H9 (cell line): ENCODE results near the gene TEX10. TPM values are rescaled to one million over a fixed set of nuclear protein-coding genes. Genes with fewer than 3 reads are reported as not detected.

Source experiments
- DNase-seq: peaks from one replicate; pipeline ENCODE4 v3.0.0-alpha.2; 2017
- H2AFZ ChIP-seq: one replicate; pipeline ENCODE4 v1.6.1; 2013; ENCODE audit warnings: mild to moderate bottlenecking, low read length, control low read depth, moderate library complexity
- H2AK5ac ChIP-seq: 2 replicates; pipeline ENCODE4 v1.6.1; 2013; ENCODE audit warnings: low read length, control low read depth, mixed read lengths; ENCODE audit not compliant: insufficient read length
- H2BK120ac ChIP-seq: one replicate; pipeline ENCODE4 v1.6.1; 2013; ENCODE audit warnings: low read depth, mild to moderate bottlenecking, low read length, control low read depth, inconsistent platforms; ENCODE audit not compliant: poor library complexity, severe bottlenecking
- H2BK12ac ChIP-seq: 2 replicates; pipeline ENCODE4 v1.6.1; 2013; ENCODE audit warnings: low read length, control low read depth, mixed read lengths, low read depth; ENCODE audit not compliant: insufficient read length
- H2BK15ac ChIP-seq: 2 replicates; pipeline ENCODE4 v1.6.1; 2013; ENCODE audit warnings: low read depth, low read length, control low read depth
- H2BK20ac ChIP-seq: one replicate; pipeline ENCODE4 v1.6.1; 2013; ENCODE audit warnings: low read depth, mild to moderate bottlenecking, low read length, control low read depth, inconsistent platforms; ENCODE audit not compliant: poor library complexity, severe bottlenecking
- H2BK5ac ChIP-seq: 2 replicates; pipeline ENCODE4 v1.6.1; 2013; ENCODE audit warnings: low read length, control low read depth, mixed read lengths; ENCODE audit not compliant: insufficient read length
- H3K14ac ChIP-seq: 2 replicates; pipeline ENCODE4 v1.6.1; 2013; ENCODE audit warnings: low read length, control low read depth; ENCODE audit not compliant: insufficient read depth
- H3K18ac ChIP-seq: 2 replicates; pipeline ENCODE4 v1.6.1; 2013; ENCODE audit warnings: low read depth, mild to moderate bottlenecking, mixed read lengths, low read length, control low read depth; ENCODE audit not compliant: insufficient read length
- H3K23ac ChIP-seq: 2 replicates; pipeline ENCODE4 v1.6.1; 2013; ENCODE audit warnings: low read length, control low read depth, mixed read lengths, low read depth; ENCODE audit not compliant: insufficient read length
- H3K23me2 ChIP-seq: 2 replicates; pipeline ENCODE4 v1.6.1; 2013; ENCODE audit warnings: low read depth, mild to moderate bottlenecking, mixed read lengths, low read length, control low read depth; ENCODE audit not compliant: insufficient read length, poor library complexity, severe bottlenecking
- H3K27ac ChIP-seq: 2 replicates; pipeline ENCODE4 v1.5.1; 2013; ENCODE audit warnings: low read length, control low read depth, mixed read lengths, low read depth; ENCODE audit not compliant: insufficient read length
- H3K27me3 ChIP-seq: 2 replicates; pipeline ENCODE4 v1.6.1; 2013; ENCODE audit warnings: low read length, control low read depth, inconsistent platforms; ENCODE audit not compliant: insufficient read depth
- H3K4ac ChIP-seq: 2 replicates; pipeline ENCODE4 v1.6.1; 2013; ENCODE audit warnings: low read depth, mild to moderate bottlenecking, control low read depth, inconsistent platforms, low read length, moderate library complexity
- H3K4me1 ChIP-seq: 2 replicates; pipeline ENCODE4 v1.6.1; 2013; ENCODE audit warnings: low read length, control low read depth, inconsistent platforms; ENCODE audit not compliant: insufficient read depth
- H3K4me2 ChIP-seq: 2 replicates; pipeline ENCODE4 v1.6.1; 2013; ENCODE audit warnings: low read length, control low read depth, mixed read lengths; ENCODE audit not compliant: insufficient read length, insufficient read depth
- H3K56ac ChIP-seq: 2 replicates; pipeline ENCODE4 v1.6.1; 2013; ENCODE audit warnings: low read depth, mild to moderate bottlenecking, mixed read lengths, low read length, control low read depth; ENCODE audit not compliant: insufficient read length
- H3K79me1 ChIP-seq: 2 replicates; pipeline ENCODE4 v1.6.1; 2013; ENCODE audit warnings: low read depth, mild to moderate bottlenecking, moderate library complexity, low read length, control low read depth, inconsistent platforms; ENCODE audit not compliant: insufficient read depth, poor library complexity, severe bottlenecking
- H3K79me2 ChIP-seq: 2 replicates; pipeline ENCODE4 v1.6.1; 2013; ENCODE audit warnings: low read length, control low read depth, inconsistent platforms; ENCODE audit not compliant: insufficient read depth
- H3K9ac ChIP-seq: 2 replicates; pipeline ENCODE4 v1.6.1; 2013; ENCODE audit warnings: low read length, control low read depth, mixed read lengths; ENCODE audit not compliant: insufficient read length; ENCODE audit errors: extremely low read depth
- H3K9me3 ChIP-seq: one replicate; pipeline ENCODE4 v1.6.1; 2013; ENCODE audit warnings: low read depth, low read length, inconsistent platforms; ENCODE audit not compliant: control insufficient read depth
- H3T11ph ChIP-seq: one replicate; pipeline ENCODE4 v1.6.1; 2013; ENCODE audit warnings: mild to moderate bottlenecking, low read length, control low read depth, inconsistent platforms
- H4K20me1 ChIP-seq: one replicate; pipeline ENCODE4 v1.6.1; 2013; ENCODE audit not compliant: control insufficient read depth, insufficient read length, insufficient read depth
- H4K5ac ChIP-seq: 2 replicates; pipeline ENCODE4 v1.6.1; 2013; ENCODE audit warnings: low read depth, mild to moderate bottlenecking, mixed read lengths, low read length, control low read depth; ENCODE audit not compliant: insufficient read length
- H4K8ac ChIP-seq: replicated peaks from 2 replicates; pipeline ENCODE4 v1.6.1; 2013; ENCODE audit warnings: low read length, control low read depth, mixed read lengths, low read depth; ENCODE audit not compliant: insufficient read length
- H4K91ac ChIP-seq: 2 replicates; pipeline ENCODE4 v1.6.1; 2013; ENCODE audit warnings: low read depth, mild to moderate bottlenecking, moderate library complexity, mixed read lengths, low read length, control low read depth; ENCODE audit not compliant: insufficient read length
- H3K27ac Mint-ChIP-seq, 3 experiments: 2 replicates in 2 of 3; 3 replicates in 1 of 3; pipeline ENCODE4 v1.8.0; 2020 to 2021; ENCODE audit warnings: mixed read lengths in 3 of 3, mild to moderate bottlenecking in 1 of 3, moderate library complexity in 1 of 3
- H3K27me3 Mint-ChIP-seq: 2 replicates; pipeline ENCODE4 v1.8.0; 2021; ENCODE audit warnings: low read depth, mild to moderate bottlenecking, moderate library complexity, mixed read lengths
- H3K36me3 Mint-ChIP-seq, 3 experiments: 2 replicates in 2 of 3; 3 replicates in 1 of 3; pipeline ENCODE4 v1.8.0; 2020 to 2021; ENCODE audit warnings: low read depth in 3 of 3, mixed read lengths in 3 of 3; ENCODE audit not compliant: insufficient read depth in 1 of 3
- H3K4me1 Mint-ChIP-seq, 2 experiments: 2 replicates each; pipeline ENCODE4 v1.8.0; 2020; ENCODE audit warnings: mixed read lengths in 2 of 2
- H3K4me3 Mint-ChIP-seq, 2 experiments: 2 replicates in 1 of 2; 3 replicates in 1 of 2; pipeline ENCODE4 v1.8.0; 2020 to 2021; ENCODE audit warnings: mild to moderate bottlenecking in 2 of 2, mixed read lengths in 2 of 2, moderate library complexity in 1 of 2
- H3K9me3 Mint-ChIP-seq, 2 experiments: 2 replicates in 1 of 2; 3 replicates in 1 of 2; pipeline ENCODE4 v1.8.0; 2020; ENCODE audit warnings: mild to moderate bottlenecking in 2 of 2, mixed read lengths in 2 of 2, moderate library complexity in 1 of 2
- WGBS: extraction: QIAGEN DNeasy Blood & Tissue Kit; methylation state at CpG from one replicate; pipeline ENCODE4 v1.1.7; 2013; ENCODE audit warnings: missing lambda C conversion rate, low lambda C conversion rate, mixed read lengths; ENCODE audit not compliant: insufficient read length; ENCODE audit errors: extremely low coverage; 5-methylcytosine and 5-hydroxymethylcytosine counted together
- total RNA-seq: library from RNA; stranded (reverse); gene quantifications from 2 replicates; pipeline ENCODE4 v1.2.1, GENCODE V29; 2021
- TF ChIP-seq, protein P1 (sequence below): fragments of 200-600 bp; sonication (generic); conservative IDR thresholded peaks from 3 replicates; pipeline ENCODE4 v1.8.0; 2021; ENCODE audit warnings: antibody characterized with exemption, mild to moderate bottlenecking

TEX10 gene
- total RNA-seq, 1 experiment from 2014 or later = 70.8 TPM

DNA sequence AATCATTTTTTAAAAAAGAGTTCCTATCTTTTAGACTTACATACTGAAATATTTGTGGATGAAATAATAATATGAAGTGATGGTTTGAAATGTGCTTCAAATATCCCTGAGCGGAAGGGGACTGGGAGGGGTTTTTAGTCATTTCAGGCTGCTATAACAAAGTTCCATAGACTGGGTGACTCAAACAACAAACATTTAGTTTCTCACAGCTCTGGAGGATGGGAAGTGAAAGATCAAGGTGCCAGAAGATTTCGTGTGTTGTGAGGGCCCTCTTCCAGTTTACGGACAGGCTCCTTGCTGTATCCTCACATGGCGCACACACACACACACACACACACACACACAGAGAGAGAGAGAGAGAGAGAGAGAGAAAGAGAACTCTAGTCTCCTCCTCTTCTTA is 27.1 kb upstream of the TEX10 start:
- Histone ChIP-seq H3K23me2 (no peaks in the 10 kb centered on the region), H4K91ac (no peak overlapping the region), H3K14ac (no peak overlapping the region), H2BK20ac (no peak overlapping the region), H3K23ac (no peak overlapping the region), H3K9me3 (peaks cover 5% of the 10 kb centered on the region), H3K27ac (no peak overlapping the region), H2BK5ac (no peak overlapping the region), H3T11ph (no peak overlapping the region), H3K4ac (no peak overlapping the region), H2BK12ac (no peak overlapping the region), H2AK5ac (no peak overlapping the region), H4K5ac (no peak overlapping the region), H2BK120ac (no peak overlapping the region), H3K9ac (no peak overlapping the region), H2AFZ (no peak overlapping the region), H4K8ac (no peak overlapping the region), H3K4me1 (no peaks in the 10 kb centered on the region), H3K18ac (no peak overlapping the region), H3K79me1 (no peaks in the 10 kb centered on the region), H2BK15ac (no peak overlapping the region), H4K20me1 (no peaks in the 10 kb centered on the region), H3K79me2 (no peaks in the 10 kb centered on the region), H3K4me2 (no peak overlapping the region), H3K56ac (no peak overlapping the region), H3K27me3 (no peaks in the 10 kb centered on the region)
- no CpG with 5 or more reads among the region's 4 CpGs for WGBS
- peaks cover under 1 to 6% (median 5%) of the 10 kb centered on the region in 3 experiments; a peak in 5 of 7 replicates for H3K36me3 Mint-ChIP-seq
- no peak overlapping the region for H3K27ac Mint-ChIP-seq
- no peak overlapping the region for H3K4me3 Mint-ChIP-seq
- H3K9me3 Mint-ChIP-seq = peaks cover 5 to 7% of the 10 kb centered on the region in 2 experiments; a peak in 3 of 5 replicates
- H3K4me1 Mint-ChIP-seq = 0 out of 4 replicates have a peak, but pooled peaks cover 0 to 2% of the 10 kb centered on the region in 2 experiments
- no peak for DNase-seq
- H3K27me3 Mint-ChIP-seq = no peaks in the 10 kb centered on the region
- TF ChIP-seq, protein P1, sequence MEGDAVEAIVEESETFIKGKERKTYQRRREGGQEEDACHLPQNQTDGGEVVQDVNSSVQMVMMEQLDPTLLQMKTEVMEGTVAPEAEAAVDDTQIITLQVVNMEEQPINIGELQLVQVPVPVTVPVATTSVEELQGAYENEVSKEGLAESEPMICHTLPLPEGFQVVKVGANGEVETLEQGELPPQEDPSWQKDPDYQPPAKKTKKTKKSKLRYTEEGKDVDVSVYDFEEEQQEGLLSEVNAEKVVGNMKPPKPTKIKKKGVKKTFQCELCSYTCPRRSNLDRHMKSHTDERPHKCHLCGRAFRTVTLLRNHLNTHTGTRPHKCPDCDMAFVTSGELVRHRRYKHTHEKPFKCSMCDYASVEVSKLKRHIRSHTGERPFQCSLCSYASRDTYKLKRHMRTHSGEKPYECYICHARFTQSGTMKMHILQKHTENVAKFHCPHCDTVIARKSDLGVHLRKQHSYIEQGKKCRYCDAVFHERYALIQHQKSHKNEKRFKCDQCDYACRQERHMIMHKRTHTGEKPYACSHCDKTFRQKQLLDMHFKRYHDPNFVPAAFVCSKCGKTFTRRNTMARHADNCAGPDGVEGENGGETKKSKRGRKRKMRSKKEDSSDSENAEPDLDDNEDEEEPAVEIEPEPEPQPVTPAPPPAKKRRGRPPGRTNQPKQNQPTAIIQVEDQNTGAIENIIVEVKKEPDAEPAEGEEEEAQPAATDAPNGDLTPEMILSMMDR = no peak
